ENCODE results near the gene MAP3K5. TPM values are rescaled to one million over a fixed set of nuclear protein-coding genes. Genes with fewer than 3 reads are reported as not detected.

Gene MAP3K5
- total and polyA plus RNA-seq, 12 donors, result 41.9 to 306 (median 215) TPM

GRCh38 chr6:136538836-136539235, 253.4 kb downstream of the MAP3K5 start:
- intact Hi-C loops (cut with DNase I), result no loop called here
- H3K4me3 ChIP-seq, result no peak overlapping the region
- no peak for DNase-seq
- H3K27ac ChIP-seq, result no peak overlapping the region
- H3K27me3 ChIP-seq, result no peaks in the 10 kb centered on the region
- H3K4me1 ChIP-seq (replicated peaks in 1 of 2), result no peaks in the 10 kb centered on the region
- WGBS, 4 donors, result 84 to 91% (median 89%) methylated on average over 4 of the region's 4 CpGs
- no peak for TF ChIP-seq POLR2A (IDR thresholded peaks at IDR 0.05)
- no peak for TF ChIP-seq CTCF (IDR thresholded peaks at IDR 0.05)
- H3K9me3 ChIP-seq (replicated peaks in 1 of 3), result no peaks in the 10 kb centered on the region
- no peaks in the 10 kb centered on the region for H3K36me3 ChIP-seq (replicated peaks in 1 of 2)

GRCh38 chr6:136535880-136536650, 256.2 kb downstream of the MAP3K5 start:
- no peaks in the 10 kb centered on the region for H3K9me3 ChIP-seq (replicated peaks in 1 of 3)
- WGBS, 4 donors, result 92 to 94% (median 93%) methylated on average over 8 of the region's 8 CpGs
- no peaks in the 10 kb centered on the region for H3K4me1 ChIP-seq (replicated peaks in 1 of 2)
- H3K27ac ChIP-seq, result no peak overlapping the region
- no peak for DNase-seq
- H3K36me3 ChIP-seq (replicated peaks in 1 of 2), result no peaks in the 10 kb centered on the region
- no peak for TF ChIP-seq CTCF (IDR thresholded peaks at IDR 0.05)
- TF ChIP-seq POLR2A (IDR thresholded peaks at IDR 0.05), result no peak
- intact Hi-C loops (cut with DNase I), result no loop called here
- H3K27me3 ChIP-seq, result no peaks in the 10 kb centered on the region
- H3K4me3 ChIP-seq, result no peak overlapping the region

GRCh38 chr6:136535017-136535765, 257.1 kb downstream of the MAP3K5 start:
- H3K27me3 ChIP-seq, result no peaks in the 10 kb centered on the region
- H3K4me1 ChIP-seq (replicated peaks in 1 of 2), result no peaks in the 10 kb centered on the region
- H3K27ac ChIP-seq, result no peak overlapping the region
- no peak for DNase-seq
- intact Hi-C loops (cut with DNase I), result no loop called here
- no peak overlapping the region for H3K4me3 ChIP-seq
- 72 to 76% (median 75%) methylated on average over 5 of the region's 5 CpGs for WGBS, 4 donors
- no peak for TF ChIP-seq CTCF (IDR thresholded peaks at IDR 0.05)
- no peak for TF ChIP-seq POLR2A (IDR thresholded peaks at IDR 0.05)
- no peaks in the 10 kb centered on the region for H3K36me3 ChIP-seq (replicated peaks in 1 of 2)
- H3K9me3 ChIP-seq (replicated peaks in 1 of 3), result no peaks in the 10 kb centered on the region

DNA sequence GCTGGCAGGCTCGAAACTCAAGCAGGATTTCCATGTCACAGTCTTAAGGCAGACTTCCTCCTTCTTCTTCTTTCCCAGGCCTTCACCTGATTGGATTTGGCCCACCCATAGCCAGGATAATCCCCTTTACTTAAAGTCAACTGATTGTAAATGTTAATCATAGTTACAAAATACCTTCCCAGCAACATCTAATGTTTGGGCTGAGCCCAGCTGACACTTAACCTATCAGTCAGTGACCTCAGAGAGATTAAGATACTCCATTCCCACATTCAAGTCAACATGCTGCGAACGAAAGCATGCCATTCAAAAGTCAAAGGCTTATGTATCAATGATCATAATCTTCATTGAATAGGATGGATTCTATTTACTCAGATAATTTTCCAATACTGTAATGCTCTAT, 258.0 kb downstream of the MAP3K5 start:
- Histone ChIP-seq H3K4me1 (replicated peaks in 1 of 2) (no peaks in the 10 kb centered on the region), H3K4me3 (no peak overlapping the region), H3K27me3 (no peaks in the 10 kb centered on the region), H3K27ac (no peak overlapping the region), H3K9me3 (replicated peaks in 1 of 3) (no peaks in the 10 kb centered on the region), H3K36me3 (replicated peaks in 1 of 2) (no peaks in the 10 kb centered on the region)
- DNase-seq, result no peak
- no peak for TF ChIP-seq POLR2A (IDR thresholded peaks at IDR 0.05)
- TF ChIP-seq CTCF (IDR thresholded peaks at IDR 0.05), result no peak
- 86 to 96% (median 92%) methylated on average over 3 of the region's 3 CpGs for WGBS, 4 donors
- intact Hi-C loops (cut with DNase I), result no loop called here

Measured in adrenal gland (tissue), 12 donors.